K562 (cell line): ENCODE results near the gene NECTIN2. TPM values are rescaled to one million over a fixed set of nuclear protein-coding genes. Genes with fewer than 3 reads are reported as not detected.

Experiments used
- ATAC-seq: fragments of 200-7000 bp; cut with Tn5 transposase; 3 replicates; pipeline ENCODE4 v1.9.1; 2020; ENCODE audit warnings: moderate library complexity
- BruUV-seq: library from RNA; stranded (reverse); fragments of 400-500 nt; replicated peaks from 2 replicates; lab custom pipeline; 2021; lab: Mats Ljungman, UMichigan
- CTCF ChIA-PET: fragments of 300-600 bp; formaldehyde crosslinking; extraction: SDS; loops from one replicate; lab custom pipeline; 2021; ENCODE audit warnings: low intra/inter-chr PET ratio; lab: Yijun Ruan, JAX
- POLR2A ChIA-PET: fragments of 300-600, 350-650 bp; sonication (Branson Sonifier 250); formaldehyde crosslinking; extraction: SDS; loops from one replicate; lab custom pipeline; 2021; ENCODE audit warnings: antibody characterized with exemption, inconsistent platforms; lab: Yijun Ruan, JAX
- DNase-seq, 4 experiments: peaks; one replicate each; pipeline versions ENCODE4 v3.0.0 to v3.0.0-alpha.2; 2011 to 2018; ENCODE audit warnings: low spot score in 3 of 4, mixed read lengths in 3 of 4; ENCODE audit errors: extremely low read depth in 1 of 4
- FAIRE-seq: peaks from 2 replicates; lab custom pipeline; 2011; peaks lifted over from hg19 to GRCh38; lab: Jason Lieb, UNC
- H2AFZ ChIP-seq: 2 replicates; pipeline ENCODE4 v1.6.0; 2011; ENCODE audit warnings: low read depth, low read length, control low read depth, inconsistent platforms
- H3K27ac ChIP-seq: fragments of 200-600 bp; 3 replicates; pipeline ENCODE4 v1.8.0; 2011; ENCODE audit warnings: low read depth, mild to moderate bottlenecking, control low read depth, inconsistent platforms, low read length, moderate library complexity, mixed read lengths; ENCODE audit errors: extremely low read depth
- H3K27me3 ChIP-seq, 2 experiments: fragments of 300-600 bp in 1 of 2; 2 replicates in 1 of 2; 3 replicates in 1 of 2; pipeline versions ENCODE4 v1.6.0 to v1.8.0; 2011; ENCODE audit warnings: inconsistent platforms in 2 of 2, low read length in 2 of 2, mild to moderate bottlenecking in 1 of 2, mixed read lengths in 1 of 2, moderate library complexity in 1 of 2; ENCODE audit not compliant: control insufficient read depth in 2 of 2, insufficient read depth in 2 of 2
- H3K36me3 ChIP-seq: fragments of 300-600 bp; 3 replicates; pipeline ENCODE4 v1.8.0; 2011; ENCODE audit warnings: mild to moderate bottlenecking, low read length, inconsistent platforms; ENCODE audit not compliant: control insufficient read depth, insufficient read depth
- H3K4me1 ChIP-seq, 2 experiments: fragments of 200-600 bp in 1 of 2; replicated peaks in 1 of 2; 2 replicates in 1 of 2; 3 replicates in 1 of 2; pipeline versions ENCODE4 v1.5.1 to v1.8.0; 2011; ENCODE audit warnings: inconsistent platforms in 2 of 2, low read length in 2 of 2, mild to moderate bottlenecking in 1 of 2, mixed read lengths in 1 of 2, moderate library complexity in 1 of 2; ENCODE audit not compliant: control insufficient read depth in 2 of 2, insufficient read depth in 2 of 2
- H3K4me2 ChIP-seq: 2 replicates; pipeline ENCODE4 v1.6.1; 2011; ENCODE audit warnings: low read length, control low read depth, inconsistent platforms, mixed read lengths; ENCODE audit not compliant: insufficient read depth
- H3K4me3 ChIP-seq: fragments of 200-600 bp; sonication (generic), shearing (Covaris generic); 2 replicates; pipeline ENCODE4 v1.5.1; 2016; ENCODE audit warnings: control low read depth, inconsistent platforms
- H3K79me2 ChIP-seq: fragments of 200-600 bp; 3 replicates; pipeline ENCODE4 v1.8.0; 2011; ENCODE audit warnings: low read length, inconsistent platforms; ENCODE audit not compliant: control insufficient read depth, insufficient read depth
- H3K9ac ChIP-seq, 2 experiments: 2 replicates each; pipeline versions ENCODE4 v1.6.0 to v1.6.1; 2011; ENCODE audit warnings: low read depth in 2 of 2, low read length in 2 of 2, control low read depth in 1 of 2, inconsistent platforms in 1 of 2, mild to moderate bottlenecking in 1 of 2, mixed read lengths in 1 of 2; ENCODE audit not compliant: insufficient read depth in 1 of 2
- H3K9me1 ChIP-seq: one replicate; pipeline ENCODE4 v1.6.0; 2011; ENCODE audit warnings: inconsistent platforms, mild to moderate bottlenecking, low read length, moderate library complexity; ENCODE audit not compliant: control insufficient read depth, insufficient read depth
- H3K9me3 ChIP-seq: replicated peaks from 2 replicates; pipeline ENCODE4 v1.5.1; 2011; ENCODE audit warnings: low read depth, low read length, inconsistent platforms; ENCODE audit not compliant: control insufficient read depth, insufficient read depth
- H4K20me1 ChIP-seq: replicated peaks from 2 replicates; pipeline ENCODE4 v1.6.1; 2011; ENCODE audit warnings: low read length, inconsistent platforms, mixed read lengths; ENCODE audit not compliant: control insufficient read depth, insufficient read depth
- MTA1 ChIP-seq: fragments of 450-650 bp; IDR thresholded peaks from 2 replicates; pipeline ENCODE4 v1.6.1; 2017; ENCODE audit warnings: borderline replicate concordance
- STAG1 ChIP-seq: sonication (generic); formaldehyde crosslinking; IDR thresholded peaks from 2 replicates; pipeline ENCODE4 v1.5.0; 2020; ENCODE audit warnings: missing genetic modification reagents, borderline replicate concordance
- TCF7L2 ChIP-seq: fragments of 150-350 bp; IDR thresholded peaks from 2 replicates; pipeline ENCODE4 v1.6.1; 2016; ENCODE audit warnings: low read depth, mild to moderate bottlenecking, low read length, moderate library complexity
- ZNF551 ChIP-seq: fragments of 250-450 bp; sonication (Bioruptor Pico); IDR thresholded peaks from 2 replicates; pipeline ENCODE4 v1.5.0; 2021; ENCODE audit warnings: mild to moderate bottlenecking, moderate library complexity
- ZNF644 ChIP-seq: fragments of 200-800 bp; sonication (Bioruptor generic); IDR thresholded peaks from 2 replicates; pipeline ENCODE4 v1.6.1; 2016; ENCODE audit warnings: low read depth, missing genetic modification characterization, missing compliant biosample characterization
- ZNF707 ChIP-seq: fragments of 250-450 bp; sonication (Bioruptor Pico); conservative IDR thresholded peaks from 2 replicates; pipeline ENCODE4 v1.8.0; 2022; ENCODE audit warnings: inconsistent platforms, mild to moderate bottlenecking, moderate library complexity
- WGBS: fragments of 100-300 bp; shearing (Covaris generic); methylation state at CpG from one replicate; pipeline ENCODE4 v1.1.6; 2016; ENCODE audit warnings: low coverage, mixed read lengths; ENCODE audit not compliant: insufficient coverage; ENCODE audit errors: missing lambda C conversion rate; 5-methylcytosine and 5-hydroxymethylcytosine counted together
- in situ Hi-C: fragments of 300-500 bp; cut with MboI; formaldehyde crosslinking; loops from 4 replicates; pipeline ENCODE4 v1.15.0; 2018; ENCODE audit warnings: inconsistent platforms, mixed read lengths
- intact Hi-C: fragments of 100-400 bp; cut with micrococcal nuclease; formaldehyde crosslinking; loops from 2 replicates; pipeline ENCODE4 v1.14.2; 2022
- polyA plus RNA-seq, 8 experiments: library from polyadenylated mRNA; depleted of rRNA in 4 of 8; stranded (reverse) in 5 of 8; unstranded in 3 of 8; fragments of >200 nt; fragmentation: Nextera tagmentation in 2 of 8; fragmentation: Illumina TruSeq in 1 of 8; extraction: Ambion mirVana in 2 of 8; extraction: Trizol in 1 of 8; gene quantifications; 2 replicates each; pipeline versions ENCODE4 v1.2.1 to v1.2.3, GENCODE V29; 2011 to 2014; ENCODE audit warnings: inconsistent platforms in 1 of 8, missing spikeins in 1 of 8
- total RNA-seq, 7 experiments: library from RNA; depleted of rRNA in 6 of 7; stranded (reverse); fragments of >200 nt in 6 of 7; fragmentation: Illumina TruSeq in 2 of 7; extraction: Trizol in 2 of 7; gene quantifications; 2 replicates each; pipeline versions ENCODE4 v1.2.1 to v1.2.3, GENCODE V29; 2011 to 2021; ENCODE audit warnings: low replicate concordance in 1 of 7
- TF ChIP-seq, protein P1 (sequence below): fragments of 450-650 bp; IDR thresholded peaks from 2 replicates; pipeline ENCODE4 v1.6.1; 2016; ENCODE audit warnings: borderline replicate concordance
- TF ChIP-seq, protein P2 (sequence below), 2 experiments: fragments of 450-650 bp; formaldehyde crosslinking in 1 of 2; IDR thresholded peaks; 2 replicates each; pipeline versions ENCODE4 v1.4.0 to v1.6.1; 2014 to 2020; ENCODE audit warnings: mild to moderate bottlenecking in 2 of 2, borderline replicate concordance in 1 of 2, low read depth in 1 of 2

Gene NECTIN2
- total and polyA plus RNA-seq, 9 of the 15 experiments (the other 6 are each of a cell fraction or from before 2014, with no cell fraction given), result 3.9 to 94.9 (median 34.9) TPM

DNA sequence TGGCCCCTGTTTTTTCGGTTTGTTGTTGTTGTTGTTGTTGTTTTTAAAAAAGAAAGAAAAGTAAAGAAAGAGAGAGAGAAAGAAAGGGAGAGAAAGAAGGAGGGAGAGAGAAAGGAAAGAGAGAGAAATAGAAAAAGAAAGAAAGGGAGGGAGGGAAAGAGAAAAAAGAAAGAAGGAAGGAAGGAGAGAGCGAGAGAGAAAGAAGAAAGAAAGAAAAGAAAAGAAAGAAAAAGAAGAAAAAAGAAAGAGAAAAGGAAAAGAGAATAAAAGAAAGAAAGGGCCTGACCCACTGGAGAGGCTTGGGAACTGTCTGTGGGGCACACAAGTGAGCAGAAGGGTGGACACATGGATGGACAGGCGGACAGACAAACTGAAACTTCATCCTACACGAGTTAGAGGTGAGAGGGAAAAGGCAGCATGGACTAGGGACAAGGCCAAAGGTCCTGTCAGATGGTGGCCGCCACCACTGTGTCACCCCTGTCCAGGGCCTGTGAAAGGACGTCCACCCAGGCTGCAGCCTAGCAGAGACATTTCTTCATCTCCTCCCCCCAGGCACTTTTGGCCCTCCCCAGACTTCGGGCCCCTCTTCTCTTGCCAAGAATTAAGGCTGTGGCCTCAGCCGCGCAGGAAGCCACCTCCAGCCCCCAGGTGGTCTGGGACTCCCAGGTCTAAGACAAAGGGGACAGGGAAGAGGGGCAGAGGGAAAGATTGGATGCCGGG, 46.3 kb upstream of the NECTIN2 start (continued):
- TF ChIP-seq, protein P1, sequence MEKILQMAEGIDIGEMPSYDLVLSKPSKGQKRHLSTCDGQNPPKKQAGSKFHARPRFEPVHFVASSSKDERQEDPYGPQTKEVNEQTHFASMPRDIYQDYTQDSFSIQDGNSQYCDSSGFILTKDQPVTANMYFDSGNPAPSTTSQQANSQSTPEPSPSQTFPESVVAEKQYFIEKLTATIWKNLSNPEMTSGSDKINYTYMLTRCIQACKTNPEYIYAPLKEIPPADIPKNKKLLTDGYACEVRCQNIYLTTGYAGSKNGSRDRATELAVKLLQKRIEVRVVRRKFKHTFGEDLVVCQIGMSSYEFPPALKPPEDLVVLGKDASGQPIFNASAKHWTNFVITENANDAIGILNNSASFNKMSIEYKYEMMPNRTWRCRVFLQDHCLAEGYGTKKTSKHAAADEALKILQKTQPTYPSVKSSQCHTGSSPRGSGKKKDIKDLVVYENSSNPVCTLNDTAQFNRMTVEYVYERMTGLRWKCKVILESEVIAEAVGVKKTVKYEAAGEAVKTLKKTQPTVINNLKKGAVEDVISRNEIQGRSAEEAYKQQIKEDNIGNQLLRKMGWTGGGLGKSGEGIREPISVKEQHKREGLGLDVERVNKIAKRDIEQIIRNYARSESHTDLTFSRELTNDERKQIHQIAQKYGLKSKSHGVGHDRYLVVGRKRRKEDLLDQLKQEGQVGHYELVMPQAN, result 0 out of 2 replicates have a peak, but pooled peaks have one; percentile 24
- TF ChIP-seq TCF7L2, result no peak
- peak; percentile 34; the same call in 1 of the 2 replicates for TF ChIP-seq MTA1

DNA sequence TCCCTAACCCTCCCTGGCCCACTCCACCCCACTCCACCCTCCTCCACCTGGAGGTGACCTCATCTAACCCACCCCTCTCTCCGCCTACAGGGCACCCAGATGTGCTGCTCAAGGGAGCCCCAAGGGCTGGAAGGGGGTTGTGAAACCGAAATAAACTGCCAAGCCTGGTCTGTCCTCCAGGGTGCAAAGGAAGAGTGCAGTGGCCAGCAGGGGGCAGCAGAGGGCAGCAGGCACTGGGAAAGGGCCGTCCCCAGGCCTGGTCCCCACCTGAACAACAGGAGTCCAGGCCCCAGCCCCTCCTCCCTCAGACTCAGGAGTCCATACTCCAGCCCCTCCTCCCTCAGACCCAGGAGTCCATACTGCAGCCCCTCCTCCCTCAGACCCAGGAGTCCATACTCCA, 45.6 kb upstream of the NECTIN2 start:
- Histone ChIP-seq H3K4me3 (no peak overlapping the region), H3K27me3 (peaks cover 14 to 24% of the 10 kb centered on the region in 2 experiments; a peak in 4 of 5 replicates), H3K9ac (0 out of 4 replicates have a peak overlapping the region, but pooled peaks of 1 of the 2 experiments have one; percentile 31), H3K36me3 (no peaks in the 10 kb centered on the region), H3K79me2 (no peaks in the 10 kb centered on the region), H3K4me1 (peaks cover 3 to 11% of the 10 kb centered on the region in 2 experiments; a peak in 2 of 5 replicates), H2AFZ (0 out of 2 replicates have a peak overlapping the region, but pooled peaks have one; percentile 17), H3K4me2 (no peak overlapping the region), H3K9me1 (no peaks in the 10 kb centered on the region), H3K9me3 (no peaks in the 10 kb centered on the region), H3K27ac (no peak overlapping the region), H4K20me1 (no peaks in the 10 kb centered on the region)
- peak; percentile 87 to 93 (median 91) for DNase-seq
- in situ Hi-C loops (no loop called here), intact Hi-C loops (loop anchor here (1.0 kb wide), 1 partner anchor 45 kb away; no protein-coding TSS in a partner anchor)
- ChIA-PET CTCF (interaction anchor here (0.5 to 2.3 kb wide), 5 partner anchors 15 to 538 kb away, joined by 3 to 20 read pairs (median 3); partner anchors contain the start of gene NECTIN2), POLR2A (no interaction called here)
- ATAC-seq, result peak; percentile 100
- BruUV-seq, result no TSS peak
- FAIRE-seq, result peak; percentile 76
- 3% methylated on average over 3 of the region's 3 CpGs for WGBS
- TF ChIP-seq, protein P2, sequence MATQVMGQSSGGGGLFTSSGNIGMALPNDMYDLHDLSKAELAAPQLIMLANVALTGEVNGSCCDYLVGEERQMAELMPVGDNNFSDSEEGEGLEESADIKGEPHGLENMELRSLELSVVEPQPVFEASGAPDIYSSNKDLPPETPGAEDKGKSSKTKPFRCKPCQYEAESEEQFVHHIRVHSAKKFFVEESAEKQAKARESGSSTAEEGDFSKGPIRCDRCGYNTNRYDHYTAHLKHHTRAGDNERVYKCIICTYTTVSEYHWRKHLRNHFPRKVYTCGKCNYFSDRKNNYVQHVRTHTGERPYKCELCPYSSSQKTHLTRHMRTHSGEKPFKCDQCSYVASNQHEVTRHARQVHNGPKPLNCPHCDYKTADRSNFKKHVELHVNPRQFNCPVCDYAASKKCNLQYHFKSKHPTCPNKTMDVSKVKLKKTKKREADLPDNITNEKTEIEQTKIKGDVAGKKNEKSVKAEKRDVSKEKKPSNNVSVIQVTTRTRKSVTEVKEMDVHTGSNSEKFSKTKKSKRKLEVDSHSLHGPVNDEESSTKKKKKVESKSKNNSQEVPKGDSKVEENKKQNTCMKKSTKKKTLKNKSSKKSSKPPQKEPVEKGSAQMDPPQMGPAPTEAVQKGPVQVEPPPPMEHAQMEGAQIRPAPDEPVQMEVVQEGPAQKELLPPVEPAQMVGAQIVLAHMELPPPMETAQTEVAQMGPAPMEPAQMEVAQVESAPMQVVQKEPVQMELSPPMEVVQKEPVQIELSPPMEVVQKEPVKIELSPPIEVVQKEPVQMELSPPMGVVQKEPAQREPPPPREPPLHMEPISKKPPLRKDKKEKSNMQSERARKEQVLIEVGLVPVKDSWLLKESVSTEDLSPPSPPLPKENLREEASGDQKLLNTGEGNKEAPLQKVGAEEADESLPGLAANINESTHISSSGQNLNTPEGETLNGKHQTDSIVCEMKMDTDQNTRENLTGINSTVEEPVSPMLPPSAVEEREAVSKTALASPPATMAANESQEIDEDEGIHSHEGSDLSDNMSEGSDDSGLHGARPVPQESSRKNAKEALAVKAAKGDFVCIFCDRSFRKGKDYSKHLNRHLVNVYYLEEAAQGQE (IDR thresholded peaks at IDR 0.05; ENCODE audit: borderline replicate concordance), result peak; percentile 73
- TF ChIP-seq, protein P2 (CRISPR knock-in tag; IDR thresholded peaks at IDR 0.05; ENCODE audit: low read depth), result no peak
- no peak for TF ChIP-seq ZNF551
- TF ChIP-seq ZNF707, result no peak
- TF ChIP-seq STAG1 (CRISPR knock-in tag), result peak; percentile 73
- no peak for TF ChIP-seq ZNF644 (tag)
